ENCODE measurements around the gene LAMA5. TPM values are rescaled to one million over a fixed set of nuclear protein-coding genes. Genes with fewer than 3 reads are reported as not detected.

LAMA5 gene
- total RNA-seq, 4 donors from 2014 or later, result 164 to 427 (median 196) TPM

GRCh38 chr20:62286493-62287064 is 80.5 kb downstream of the LAMA5 start:
- H3K4me3 ChIP-seq (ENCODE audit: low read depth, poor library complexity, severe bottlenecking), result no peak overlapping the region
- DNase-seq (ENCODE audit: low spot score in 2 of 2), result no peak
- no peak for TF ChIP-seq POLR2A (IDR thresholded peaks at IDR 0.05)
- TF ChIP-seq, protein P1, sequence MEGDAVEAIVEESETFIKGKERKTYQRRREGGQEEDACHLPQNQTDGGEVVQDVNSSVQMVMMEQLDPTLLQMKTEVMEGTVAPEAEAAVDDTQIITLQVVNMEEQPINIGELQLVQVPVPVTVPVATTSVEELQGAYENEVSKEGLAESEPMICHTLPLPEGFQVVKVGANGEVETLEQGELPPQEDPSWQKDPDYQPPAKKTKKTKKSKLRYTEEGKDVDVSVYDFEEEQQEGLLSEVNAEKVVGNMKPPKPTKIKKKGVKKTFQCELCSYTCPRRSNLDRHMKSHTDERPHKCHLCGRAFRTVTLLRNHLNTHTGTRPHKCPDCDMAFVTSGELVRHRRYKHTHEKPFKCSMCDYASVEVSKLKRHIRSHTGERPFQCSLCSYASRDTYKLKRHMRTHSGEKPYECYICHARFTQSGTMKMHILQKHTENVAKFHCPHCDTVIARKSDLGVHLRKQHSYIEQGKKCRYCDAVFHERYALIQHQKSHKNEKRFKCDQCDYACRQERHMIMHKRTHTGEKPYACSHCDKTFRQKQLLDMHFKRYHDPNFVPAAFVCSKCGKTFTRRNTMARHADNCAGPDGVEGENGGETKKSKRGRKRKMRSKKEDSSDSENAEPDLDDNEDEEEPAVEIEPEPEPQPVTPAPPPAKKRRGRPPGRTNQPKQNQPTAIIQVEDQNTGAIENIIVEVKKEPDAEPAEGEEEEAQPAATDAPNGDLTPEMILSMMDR (IDR thresholded peaks at IDR 0.05), result no peak
- WGBS, 2 donors, result 81 to 84% methylated on average over 22 to 24 of the region's 25 CpGs
- intact Hi-C loops (cut with DNase I; ENCODE audit: low total_unique reads), result no loop called here

DNA sequence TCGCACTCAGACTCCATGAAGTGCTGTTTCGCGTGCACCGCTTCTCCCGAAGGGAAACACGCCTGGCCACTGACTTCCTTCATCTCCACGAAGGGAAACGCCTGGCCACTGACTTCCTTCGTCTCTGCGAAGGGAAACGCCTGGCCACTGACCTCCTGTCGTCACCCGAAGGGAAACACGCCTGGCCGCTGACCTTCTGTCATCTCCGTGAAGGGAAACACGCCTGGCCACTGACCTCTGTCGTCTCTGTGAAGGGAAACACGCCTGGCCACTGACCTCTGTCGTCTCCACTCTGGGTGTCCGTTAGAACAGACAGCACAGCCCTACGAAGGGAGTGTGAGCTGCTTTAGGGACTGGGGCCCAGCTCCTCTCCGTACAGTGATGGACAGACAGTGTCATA is 81.4 kb downstream of the LAMA5 start:
- no peak overlapping the region for H3K4me3 ChIP-seq (ENCODE audit: low read depth, poor library complexity, severe bottlenecking)
- DNase-seq (ENCODE audit: low spot score in 2 of 2), result no peak
- intact Hi-C loops (cut with DNase I; ENCODE audit: low total_unique reads), result no loop called here
- 68 to 81% methylated on average over 23 of the region's 23 CpGs for WGBS, 2 donors
- TF ChIP-seq POLR2A (IDR thresholded peaks at IDR 0.05), result no peak
- TF ChIP-seq, protein P1 (IDR thresholded peaks at IDR 0.05), result no peak

- intact Hi-C loops (cut with DNase I; ENCODE audit: low total_unique reads), result no loop called here
Measured at GRCh38 chr20:62285151-62285550, 82.0 kb downstream of the LAMA5 start.

GRCh38 chr20:62284448-62284847 is 82.7 kb downstream of the LAMA5 start:
- DNase-seq (ENCODE audit: low spot score in 2 of 2), result no peak
- TF ChIP-seq POLR2A (IDR thresholded peaks at IDR 0.05), result no peak
- TF ChIP-seq, protein P1 (IDR thresholded peaks at IDR 0.05), result no peak
- 84 to 88% methylated on average over 6 of the region's 6 CpGs for WGBS, 2 donors
- intact Hi-C loops (cut with DNase I; ENCODE audit: low total_unique reads), result no loop called here
- no peak overlapping the region for H3K4me3 ChIP-seq (ENCODE audit: low read depth, poor library complexity, severe bottlenecking)

More at GRCh38 chr20:62285151-62285550, 82.0 kb downstream of the LAMA5 start:
- 71 to 81% methylated on average over 6 of the region's 6 CpGs for WGBS, 2 donors
- TF ChIP-seq POLR2A (IDR thresholded peaks at IDR 0.05), result no peak
- TF ChIP-seq, protein P1 (IDR thresholded peaks at IDR 0.05), result no peak
- no peak for DNase-seq (ENCODE audit: low spot score in 2 of 2)
- H3K4me3 ChIP-seq (ENCODE audit: low read depth, poor library complexity, severe bottlenecking), result no peak overlapping the region

GRCh38 chr20:62282877-62283503 is 84.1 kb downstream of the LAMA5 start:
- 83 to 86% methylated on average over 16 of the region's 16 CpGs for WGBS, 2 donors
- no peak for TF ChIP-seq POLR2A (IDR thresholded peaks at IDR 0.05)
- TF ChIP-seq, protein P1 (IDR thresholded peaks at IDR 0.05), result no peak
- no peak for DNase-seq (ENCODE audit: low spot score in 2 of 2)
- no peak overlapping the region for H3K4me3 ChIP-seq (ENCODE audit: low read depth, poor library complexity, severe bottlenecking)
- intact Hi-C loops (cut with DNase I; ENCODE audit: low total_unique reads), result no loop called here

All from lower leg skin (tissue), 4 donors.